Activated B cell treated with CpG ODN at 0.5 μM for 24 hours (primary cell): ENCODE data around the gene MXD3. TPM values are rescaled to one million over a fixed set of nuclear protein-coding genes. Genes with fewer than 3 reads are reported as not detected.
A peak's percentile ranks its signal among the peaks of the same experiment; 100 is the strongest.

ENCODE experiments used
- ATAC-seq: fragments of 200-7000 bp; cut with Tn5 transposase; one replicate; pipeline ENCODE4 v1.10.0; 2021; ENCODE audit warnings: low read depth, mild to moderate bottlenecking, moderate library complexity
- CTCF ChIA-PET: fragments of 350-600 bp; sonication (Branson Sonifier 250); formaldehyde crosslinking; loops from one replicate; lab custom pipeline; 2021; ENCODE audit warnings: antibody characterized with exemption; lab: Charles Lee
- POLR2A ChIA-PET: fragments of 350-600 bp; sonication (Branson Sonifier 250); formaldehyde crosslinking; loops from one replicate; lab custom pipeline; 2021; ENCODE audit warnings: antibody characterized with exemption; lab: Charles Lee
- DNase-seq: peaks from one replicate; pipeline ENCODE4 v3.0.0; 2022
- H3K27ac Mint-ChIP-seq: one replicate; pipeline ENCODE4 v1.8.0; 2020; ENCODE audit warnings: mixed read lengths
- H3K27me3 Mint-ChIP-seq: one replicate; pipeline ENCODE4 v1.8.0; 2021; ENCODE audit warnings: mixed read lengths
- H3K36me3 Mint-ChIP-seq: one replicate; pipeline ENCODE4 v1.8.0; 2021; ENCODE audit warnings: low read depth, mixed read lengths
- H3K4me1 Mint-ChIP-seq: one replicate; pipeline ENCODE4 v1.8.0; 2021; ENCODE audit warnings: mixed read lengths
- H3K4me3 Mint-ChIP-seq: one replicate; pipeline ENCODE4 v1.8.0; 2020; ENCODE audit warnings: mild to moderate bottlenecking, mixed read lengths
- H3K9me3 Mint-ChIP-seq: one replicate; pipeline ENCODE4 v1.8.0; 2020; ENCODE audit warnings: mixed read lengths
- CTCF ChIP-seq: fragments of 200-600 bp; IDR thresholded peaks from one replicate; pipeline ENCODE4 v1.8.0; 2022; ENCODE audit warnings: antibody characterized with exemption, mild to moderate bottlenecking
- intact Hi-C: fragments of 100-400 bp; cut with micrococcal nuclease; formaldehyde crosslinking; loops from one replicate; pipeline ENCODE4 v1.15.1; 2024
- total RNA-seq: library from RNA; stranded (reverse); gene quantifications from 2 replicates; pipeline ENCODE4 v1.2.3, GENCODE V29; 2022

Gene MXD3
- total RNA-seq, 1 donor from 2014 or later: 9.1 TPM

DNA sequence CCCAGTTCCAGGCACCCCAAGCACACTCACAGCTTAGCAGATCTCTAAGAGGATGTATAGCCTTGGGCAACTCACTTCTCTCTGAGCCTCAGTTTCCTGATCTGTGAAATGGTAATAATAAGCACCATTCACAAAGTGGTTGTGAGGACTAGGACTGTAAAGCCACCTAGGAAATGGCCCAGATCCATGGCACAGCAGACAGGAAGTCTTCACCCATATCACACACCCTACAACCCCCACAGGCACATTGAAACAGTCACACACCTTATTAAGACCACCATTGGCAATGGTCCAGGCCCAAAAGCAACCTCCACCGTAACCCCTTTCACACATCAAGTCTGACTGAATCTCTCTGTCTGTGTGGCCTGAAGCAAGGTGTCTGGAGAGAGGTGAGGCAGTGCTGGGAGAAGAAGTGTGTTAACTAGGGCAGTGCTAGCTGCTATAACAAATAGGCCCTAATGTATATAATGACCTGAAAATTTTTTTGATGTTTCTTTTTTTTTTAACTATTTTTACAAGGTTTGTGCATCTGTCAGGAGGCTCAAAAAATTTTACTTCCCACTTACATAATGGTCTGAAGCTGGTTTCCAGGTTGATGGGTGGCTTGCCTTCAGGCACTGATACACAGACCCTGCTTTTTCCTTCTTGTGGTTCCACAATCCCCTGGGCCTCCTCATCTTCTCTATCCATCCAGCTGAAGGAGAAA, 43.6 kb upstream of the MXD3 start:
- Mint-ChIP-seq H3K4me1 (peaks cover 65% of the 10 kb centered on the region), H3K4me3 (no peak overlapping the region), H3K36me3 (peaks cover 15% of the 10 kb centered on the region), H3K27ac (no peak overlapping the region), H3K27me3 (no peaks in the 10 kb centered on the region), H3K9me3 (no peaks in the 10 kb centered on the region)
- intact Hi-C loops: no loop called here
- ChIA-PET CTCF (interaction anchor here (1.1 to 1.8 kb wide), 3 partner anchors 14 to 100 kb away, joined by 3 to 5 read pairs (median 5); no protein-coding TSS in a partner anchor), POLR2A (no interaction called here)
- ATAC-seq: no peak
- DNase-seq: no peak
- no peak for TF ChIP-seq CTCF

DNA sequence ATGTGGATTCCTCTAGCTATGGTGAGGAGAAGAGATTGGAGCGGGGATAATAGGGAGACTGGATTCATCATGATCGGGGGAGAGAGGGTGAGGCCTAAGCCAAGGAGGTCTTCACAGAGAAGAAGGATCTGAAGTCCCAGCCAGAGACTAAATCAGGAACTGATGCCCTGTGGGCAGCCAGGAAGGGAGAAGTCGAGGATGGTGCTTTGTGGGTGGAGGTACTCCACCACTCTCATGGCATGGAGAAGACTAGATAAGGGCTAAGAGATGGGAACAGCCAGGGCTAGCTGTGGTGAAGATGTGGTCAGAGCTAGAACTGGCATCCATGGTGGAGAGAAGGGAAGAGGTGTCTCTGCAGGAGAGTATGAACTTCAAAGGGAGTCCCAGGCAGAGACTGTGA, 43.0 kb upstream of the MXD3 start:
- CTCF ChIA-PET: interaction anchor here (1.1 kb wide), 1 partner anchor 50 kb away, joined by 3 read pairs; no protein-coding TSS in a partner anchor

GRCh38 chr5:177354256-177354655, 42.6 kb upstream of the MXD3 start:
- POLR2A ChIA-PET: no interaction called here
- intact Hi-C loops: loop anchor here (5.0 kb wide), 1 partner anchor 222 kb away; the partner anchor contains the start of gene NSD1
- H3K27me3 Mint-ChIP-seq: no peaks in the 10 kb centered on the region
- CTCF ChIA-PET: no interaction called here
- peaks cover 65% of the 10 kb centered on the region for H3K4me1 Mint-ChIP-seq
- peaks cover 18% of the 10 kb centered on the region for H3K36me3 Mint-ChIP-seq
- no peak for TF ChIP-seq CTCF
- no peaks in the 10 kb centered on the region for H3K9me3 Mint-ChIP-seq
- ATAC-seq: no peak
- H3K4me3 Mint-ChIP-seq: no peak overlapping the region
- DNase-seq: no peak
- no peak overlapping the region for H3K27ac Mint-ChIP-seq

More for the DNA sequence above, 43.0 kb upstream of the MXD3 start:
- Mint-ChIP-seq H3K4me3 (no peak overlapping the region), H3K9me3 (no peaks in the 10 kb centered on the region), H3K27ac (no peak overlapping the region), H3K36me3 (peaks cover 14% of the 10 kb centered on the region), H3K4me1 (peaks cover 65% of the 10 kb centered on the region), H3K27me3 (no peaks in the 10 kb centered on the region)
- intact Hi-C loops: loop anchor here (5.0 kb wide), 1 partner anchor 222 kb away; the partner anchor contains the start of gene NSD1
- DNase-seq: no peak
- POLR2A ChIA-PET: no interaction called here
- no peak for TF ChIP-seq CTCF
- no peak for ATAC-seq

DNA sequence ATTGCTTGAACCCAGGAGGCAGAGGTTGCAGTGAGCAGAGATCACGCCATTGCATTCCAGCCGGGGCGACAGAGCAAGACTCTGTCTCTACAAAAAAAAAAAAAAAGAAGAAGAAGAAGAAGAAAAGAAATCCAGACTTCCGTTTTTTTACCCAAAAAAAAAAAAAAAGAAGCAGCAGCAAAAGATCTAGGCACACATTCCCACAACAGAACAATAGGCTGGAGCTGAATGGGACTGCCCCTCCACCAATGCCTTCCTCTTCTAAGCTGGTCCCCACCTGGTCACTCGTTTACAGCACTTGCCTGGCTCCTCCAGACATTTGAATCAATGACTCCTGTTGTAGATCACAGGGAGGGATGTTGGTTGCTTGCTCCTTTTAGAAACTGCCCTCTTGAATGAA, 41.4 kb upstream of the MXD3 start:
- DNase-seq: no peak
- no peak for TF ChIP-seq CTCF
- Mint-ChIP-seq H3K4me1 (peaks cover 62% of the 10 kb centered on the region), H3K4me3 (peak overlapping the region; percentile 38), H3K27ac (peak overlapping the region; percentile 18), H3K27me3 (no peaks in the 10 kb centered on the region), H3K9me3 (no peaks in the 10 kb centered on the region), H3K36me3 (peaks cover 22% of the 10 kb centered on the region)
- ChIA-PET POLR2A (interaction anchor here (0.7 to 2.5 kb wide), 2 partner anchors 19 to 247 kb away, joined by 4 to 16 read pairs; partner anchors contain the start of gene B4GALT7), CTCF (interaction anchor here (0.6 to 3.3 kb wide), 2 partner anchors 17 to 45 kb away, joined by 4 to 17 read pairs; no protein-coding TSS in a partner anchor)
- intact Hi-C loops: loop anchor here (5.0 kb wide), 1 partner anchor 221 kb away; the partner anchor contains the start of gene NSD1
- no peak for ATAC-seq
